NCI-H526 (cell line): ENCODE data around the gene PDGFB.

Source experiments
- DNase-seq, 2 experiments: peaks; one replicate each; lab custom pipeline; 2025; lab: John Stamatoyannopoulos, UW

PDGFB gene

GRCh38 chr22:39254789-39255298, 10.1 kb upstream of the PDGFB start:
- no peak for DNase-seq

- no peak for DNase-seq
Measured at GRCh38 chr22:39254122-39254521, 9.3 kb upstream of the PDGFB start.

- peak in 1 of 2 experiments; percentile 28 for DNase-seq
Measured at GRCh38 chr22:39253435-39254070, 8.8 kb upstream of the PDGFB start.

GRCh38 chr22:39252461-39253434, 8.0 kb upstream of the PDGFB start:
- DNase-seq = no peak

GRCh38 chr22:39251762-39252460, 7.1 kb upstream of the PDGFB start:
- DNase-seq = no peak

- DNase-seq = no peak
Measured at GRCh38 chr22:39250838-39251237, 6.1 kb upstream of the PDGFB start.

- DNase-seq = no peak
Measured at GRCh38 chr22:39250131-39250530, 5.3 kb upstream of the PDGFB start.

- DNase-seq = no peak
Measured at GRCh38 chr22:39249086-39249704, 4.4 kb upstream of the PDGFB start.

- DNase-seq = no peak
Measured at GRCh38 chr22:39248254-39248653, 3.5 kb upstream of the PDGFB start.

GRCh38 chr22:39247361-39247760, 2.6 kb upstream of the PDGFB start:
- DNase-seq = no peak

- no peak for DNase-seq
Measured at GRCh38 chr22:39246690-39247332, 2.0 kb upstream of the PDGFB start.

- no peak for DNase-seq
Measured at GRCh38 chr22:39246217-39246616, 1.4 kb upstream of the PDGFB start.

- peak in 1 of 2 experiments; percentile 40 for DNase-seq
Measured at GRCh38 chr22:39245130-39246039, 603 bp upstream of the PDGFB start.

GRCh38 chr22:39244136-39244495, 666 bp downstream of the PDGFB start:
- peak in 1 of 2 experiments; percentile 40 for DNase-seq

- peak in 1 of 2 experiments; percentile 65 for DNase-seq
Measured at GRCh38 chr22:39243439-39244135, 1.2 kb downstream of the PDGFB start.

GRCh38 chr22:39242595-39243438, 2.0 kb downstream of the PDGFB start:
- peak; percentile 41 to 79 for DNase-seq

GRCh38 chr22:39241794-39242594, 2.8 kb downstream of the PDGFB start:
- DNase-seq = peak in 1 of 2 experiments; percentile 33
